Measurements from ENCODE around the gene CCBE1.

DNA sequence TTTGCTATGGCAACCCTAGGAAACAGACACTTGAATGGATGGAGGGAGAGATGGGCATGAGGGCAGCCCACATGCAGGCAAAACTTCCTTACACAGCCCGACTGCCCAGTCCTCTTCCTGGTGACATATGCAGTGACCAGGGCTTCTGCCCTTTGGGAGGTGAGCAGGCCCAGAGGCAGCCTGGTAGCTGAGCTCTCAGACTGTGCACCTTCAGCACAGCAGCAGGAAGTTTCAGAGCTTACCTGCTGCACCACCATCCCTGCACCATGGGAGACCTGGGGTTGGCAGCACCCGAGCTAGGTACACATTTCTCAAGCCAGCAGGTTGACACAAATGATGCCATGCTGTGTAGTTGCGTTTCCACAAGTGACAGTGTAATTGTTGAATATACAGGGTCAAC is 240.6 kb downstream of the CCBE1 start:
- TF ChIP-seq POLR2A (IDR thresholded peaks at IDR 0.05; ENCODE audit: low read length): no peak
- no peak for TF ChIP-seq GATA1 (IDR thresholded peaks at IDR 0.05; ENCODE audit: low read depth, low read length)

Measured in erythroblast (primary cell).